ENCODE results near the gene SNPH.

Gene SNPH

DNA sequence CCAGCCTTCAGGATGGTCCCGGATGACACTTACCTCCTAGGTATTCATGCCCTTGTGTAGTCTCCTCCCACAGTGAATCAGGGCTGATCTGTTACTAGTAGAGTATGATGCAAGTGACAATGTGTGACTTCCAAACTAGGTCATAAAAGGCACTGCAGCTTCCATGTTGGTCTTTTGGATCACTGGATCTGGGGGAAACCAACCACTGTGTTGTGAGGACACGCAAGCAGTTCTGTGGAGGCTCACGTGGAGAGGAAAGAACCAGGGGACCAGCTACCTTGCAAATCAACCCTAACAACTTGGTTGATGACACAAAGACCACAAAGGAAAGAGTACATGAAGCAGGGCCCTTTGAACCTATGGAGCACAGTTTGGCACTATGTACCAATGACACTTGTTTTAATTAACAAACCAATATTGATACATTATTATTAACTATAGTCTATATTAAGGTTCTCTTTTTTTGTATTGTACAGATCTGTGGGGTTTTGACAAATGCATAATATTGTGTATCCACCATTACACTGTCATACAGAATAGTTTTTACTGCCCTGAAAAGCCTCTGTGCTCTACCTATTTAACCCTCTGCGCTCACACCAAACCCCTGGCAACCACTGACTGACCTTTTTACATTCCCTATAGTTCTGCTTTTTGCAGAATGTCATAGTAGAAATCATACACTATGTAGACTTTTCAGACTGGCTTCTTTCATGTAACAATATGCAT is 79.1 kb downstream of the SNPH start:
- TF ChIP-seq, protein P1, sequence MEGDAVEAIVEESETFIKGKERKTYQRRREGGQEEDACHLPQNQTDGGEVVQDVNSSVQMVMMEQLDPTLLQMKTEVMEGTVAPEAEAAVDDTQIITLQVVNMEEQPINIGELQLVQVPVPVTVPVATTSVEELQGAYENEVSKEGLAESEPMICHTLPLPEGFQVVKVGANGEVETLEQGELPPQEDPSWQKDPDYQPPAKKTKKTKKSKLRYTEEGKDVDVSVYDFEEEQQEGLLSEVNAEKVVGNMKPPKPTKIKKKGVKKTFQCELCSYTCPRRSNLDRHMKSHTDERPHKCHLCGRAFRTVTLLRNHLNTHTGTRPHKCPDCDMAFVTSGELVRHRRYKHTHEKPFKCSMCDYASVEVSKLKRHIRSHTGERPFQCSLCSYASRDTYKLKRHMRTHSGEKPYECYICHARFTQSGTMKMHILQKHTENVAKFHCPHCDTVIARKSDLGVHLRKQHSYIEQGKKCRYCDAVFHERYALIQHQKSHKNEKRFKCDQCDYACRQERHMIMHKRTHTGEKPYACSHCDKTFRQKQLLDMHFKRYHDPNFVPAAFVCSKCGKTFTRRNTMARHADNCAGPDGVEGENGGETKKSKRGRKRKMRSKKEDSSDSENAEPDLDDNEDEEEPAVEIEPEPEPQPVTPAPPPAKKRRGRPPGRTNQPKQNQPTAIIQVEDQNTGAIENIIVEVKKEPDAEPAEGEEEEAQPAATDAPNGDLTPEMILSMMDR (IDR thresholded peaks at IDR 0.05; ENCODE audit: insufficient read depth, low read length, missing control alignments), result no peak
- CTCF ChIA-PET, result interaction anchor here (0.9 to 1.6 kb wide), 5 partner anchors 9 to 122 kb away, joined by 3 to 5 read pairs (median 3); partner anchors contain the start of gene NSFL1C
- DNase-seq (ENCODE audit: low read depth, low spot score), result no peak
- POLR2A ChIA-PET, result interaction anchor here (0.8 kb wide), 1 partner anchor 35 kb away, joined by 3 read pairs; no protein-coding TSS in a partner anchor
- H3K4me3 ChIP-seq (ENCODE audit: low read depth, low read length), result no peak overlapping the region

DNA sequence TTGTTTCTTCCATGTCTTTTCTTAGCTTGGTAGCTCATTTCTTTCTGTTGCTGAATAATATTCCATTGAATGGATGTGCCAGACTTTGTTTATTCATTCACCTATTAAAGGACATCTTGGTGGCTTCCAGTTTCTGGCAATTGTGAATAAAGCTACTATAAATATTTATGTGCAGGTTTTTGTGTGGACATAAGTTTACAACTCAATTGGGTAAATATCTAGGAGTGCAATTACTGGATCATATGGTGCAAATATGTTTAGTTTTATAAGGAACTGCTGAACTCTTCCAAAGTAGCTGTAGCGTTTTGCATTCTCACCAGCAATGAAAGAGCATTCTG is 79.6 kb downstream of the SNPH start:
- TF ChIP-seq, protein P1 (IDR thresholded peaks at IDR 0.05; ENCODE audit: insufficient read depth, low read length, missing control alignments), result no peak
- DNase-seq (ENCODE audit: low read depth, low spot score), result no peak
- ChIA-PET POLR2A (no interaction called here), CTCF (interaction anchor here (0.9 to 1.4 kb wide), 3 partner anchors 12 to 33 kb away, joined by 3 read pairs; no protein-coding TSS in a partner anchor)
- no peak overlapping the region for H3K4me3 ChIP-seq (ENCODE audit: low read depth, low read length)

DNA sequence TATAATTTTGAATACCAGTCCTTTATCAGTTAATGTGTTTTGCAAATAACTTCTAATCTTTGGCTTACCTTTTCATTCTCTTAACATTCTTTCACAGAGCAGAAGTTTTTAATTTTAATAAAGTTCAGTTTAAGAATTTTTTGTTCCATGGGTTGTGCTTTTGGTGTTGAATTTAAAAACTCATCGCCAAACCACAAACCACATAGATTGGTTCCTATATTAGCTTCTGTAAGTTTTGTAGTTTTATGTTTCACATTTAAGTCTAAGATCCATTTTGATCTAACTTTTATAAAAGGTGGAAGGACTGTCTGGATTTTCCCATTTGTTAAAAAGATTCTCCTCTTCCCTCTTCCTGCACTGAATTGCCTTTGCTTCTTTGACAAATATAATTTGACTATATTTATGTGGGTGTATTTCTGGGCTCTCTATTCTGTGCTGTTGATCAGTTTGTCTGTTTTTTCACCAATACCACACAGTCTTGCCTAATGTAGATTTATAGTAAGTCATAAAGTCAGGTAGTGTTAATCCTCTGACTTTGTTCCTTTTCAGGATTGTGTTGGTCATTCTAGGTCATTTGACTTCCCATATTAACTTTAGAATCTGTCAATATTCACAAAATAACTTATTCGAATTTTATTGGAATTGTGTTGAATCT is 80.3 kb downstream of the SNPH start:
- TF ChIP-seq, protein P1 (IDR thresholded peaks at IDR 0.05; ENCODE audit: insufficient read depth, low read length, missing control alignments), result no peak
- CTCF ChIA-PET, result interaction anchor here (0.9 to 1.4 kb wide), 3 partner anchors 13 to 34 kb away, joined by 3 read pairs; no protein-coding TSS in a partner anchor
- no peak overlapping the region for H3K4me3 ChIP-seq (ENCODE audit: low read depth, low read length)
- POLR2A ChIA-PET, result no interaction called here
- no peak for DNase-seq (ENCODE audit: low read depth, low spot score)

DNA sequence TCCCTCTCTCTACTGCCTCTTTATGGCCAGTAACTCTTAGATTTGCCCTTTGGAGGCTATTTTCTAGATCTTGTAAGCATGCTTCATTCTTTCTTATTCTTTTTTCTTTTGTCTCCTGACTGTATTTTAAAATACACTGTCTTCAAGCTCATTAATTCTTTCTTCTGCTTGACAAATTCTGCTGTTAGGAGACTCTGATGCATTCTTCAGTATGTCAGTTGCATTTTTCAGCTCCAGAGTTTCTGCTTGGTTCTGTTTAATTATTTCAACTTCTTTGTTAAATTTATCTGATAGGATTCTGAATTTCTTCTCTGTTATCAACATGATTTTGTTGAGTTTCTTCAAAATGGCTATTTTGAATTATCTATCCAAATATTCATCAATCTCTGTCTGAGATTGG is 87.9 kb downstream of the SNPH start:
- TF ChIP-seq, protein P1 (IDR thresholded peaks at IDR 0.05; ENCODE audit: insufficient read depth, low read length, missing control alignments), result no peak
- CTCF ChIA-PET, result interaction anchor here (1.3 kb wide), 1 partner anchor 9 kb away, joined by 5 read pairs; no protein-coding TSS in a partner anchor
- no peak for DNase-seq (ENCODE audit: low read depth, low spot score)
- H3K4me3 ChIP-seq (ENCODE audit: low read depth, low read length), result no peak overlapping the region
- POLR2A ChIA-PET, result no interaction called here

DNA sequence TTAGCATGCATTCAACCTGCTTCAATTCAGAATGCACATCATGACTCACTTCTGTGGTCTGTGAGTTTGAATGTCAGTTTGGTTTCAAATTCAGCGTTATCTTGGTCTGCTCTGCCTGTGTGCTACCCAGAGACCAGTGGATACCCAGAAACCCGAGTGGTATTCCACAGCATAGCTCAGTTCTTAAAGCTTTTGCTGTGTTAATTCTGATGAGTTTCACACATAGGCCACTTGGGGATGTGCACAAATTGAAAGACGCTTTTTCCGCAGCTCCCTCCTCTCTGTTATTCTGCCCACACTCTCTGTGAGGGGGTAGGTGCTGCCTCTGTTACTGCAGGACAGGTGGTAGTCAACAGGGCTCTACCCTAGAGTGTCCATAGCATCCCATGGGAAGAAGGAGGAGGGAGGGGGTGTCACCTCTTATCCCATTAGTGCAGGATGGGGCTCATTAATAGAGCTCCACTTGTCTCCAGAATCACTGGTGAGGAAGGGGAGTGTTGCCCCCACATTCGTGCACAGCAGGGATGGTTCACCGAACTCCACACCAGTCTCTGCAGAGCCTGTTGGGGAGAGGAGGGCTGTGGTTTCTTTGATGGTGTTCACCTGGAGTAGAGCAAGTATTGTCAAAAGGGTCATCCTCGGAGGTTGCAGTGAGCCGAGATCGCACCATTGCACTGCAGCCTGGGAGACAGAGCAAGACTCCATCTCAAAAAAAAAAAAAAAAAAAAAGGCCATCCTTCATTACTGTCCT is 92.0 kb downstream of the SNPH start:
- POLR2A ChIA-PET, result no interaction called here
- no peak overlapping the region for H3K4me3 ChIP-seq (ENCODE audit: low read depth, low read length)
- TF ChIP-seq, protein P1 (IDR thresholded peaks at IDR 0.05; ENCODE audit: insufficient read depth, low read length, missing control alignments), result no peak
- DNase-seq (ENCODE audit: low read depth, low spot score), result no peak
- CTCF ChIA-PET, result interaction anchor here (1.2 to 1.6 kb wide), 3 partner anchors 10 to 34 kb away, joined by 3 to 4 read pairs (median 3); no protein-coding TSS in a partner anchor

Data from AG04449 (cell line).